GM12878 (cell line): Measurements from ENCODE around the gene PCBP4. TPM values are rescaled to one million over a fixed set of nuclear protein-coding genes. Genes with fewer than 3 reads are reported as not detected.

Experiments used
- ATAC-seq: fragments of 200-7000 bp; cut with Tn5 transposase; 3 replicates; pipeline ENCODE4 v1.9.1; 2020; ENCODE audit warnings: mild to moderate bottlenecking, moderate library complexity
- BruUV-seq: library from RNA; stranded (reverse); fragments of 400-500 nt; replicated peaks from 2 replicates; lab custom pipeline; 2021; lab: Mats Ljungman, UMichigan
- CTCF ChIA-PET: fragments of 300-600 bp; sonication (Branson Sonifier 250); formaldehyde crosslinking; extraction: SDS; loops from one replicate; lab custom pipeline; 2021; ENCODE audit warnings: inconsistent platforms; lab: Yijun Ruan, JAX
- POLR2A ChIA-PET: fragments of 350-600 bp; formaldehyde crosslinking; extraction: SDS; loops from one replicate; lab custom pipeline; 2021; ENCODE audit warnings: inconsistent platforms; lab: Charles Lee
- RAD21 ChIA-PET: fragments of 300-600 bp; sonication (Branson Sonifier 250); formaldehyde crosslinking; loops from one replicate; lab custom pipeline; 2023; ENCODE audit warnings: antibody characterized with exemption; ENCODE audit not compliant: unreplicated experiment; lab: Charles Lee
- SMC1A ChIA-PET: fragments of 300-600 bp; sonication (Branson Sonifier 250); formaldehyde crosslinking; loops from one replicate; lab custom pipeline; 2023; ENCODE audit not compliant: unreplicated experiment, uncharacterized antibody; lab: Charles Lee
- DNase-seq: peaks from one replicate; pipeline ENCODE4 v3.0.0-alpha.2; 2011; ENCODE audit warnings: low read depth, low spot score
- FAIRE-seq: peaks from 3 replicates; lab custom pipeline; 2011; peaks lifted over from hg19 to GRCh38; lab: Jason Lieb, UNC
- H2AFZ ChIP-seq: 2 replicates; pipeline ENCODE4 v1.6.0; 2011; ENCODE audit warnings: low read depth, low read length, control low read depth; ENCODE audit not compliant: control insufficient read depth
- H3K27ac ChIP-seq: 2 replicates; pipeline ENCODE4 v1.5.1; 2011; ENCODE audit warnings: control low read depth; ENCODE audit not compliant: control insufficient read depth, insufficient read depth
- H3K27me3 ChIP-seq, 2 experiments: replicated peaks in 1 of 2; 2 replicates each; pipeline versions ENCODE4 v1.6.0 to v1.6.1; 2011; ENCODE audit warnings: low read length in 1 of 2; ENCODE audit not compliant: control insufficient read depth in 2 of 2, insufficient read depth in 2 of 2
- H3K36me3 ChIP-seq, 2 experiments: 2 replicates each; pipeline ENCODE4 v1.5.1; 2011; ENCODE audit warnings: low read length in 1 of 2; ENCODE audit not compliant: control insufficient read depth in 2 of 2, insufficient read depth in 2 of 2
- H3K4me1 ChIP-seq: 2 replicates; pipeline ENCODE4 v1.6.1; 2011; ENCODE audit warnings: mild to moderate bottlenecking, low read length, moderate library complexity, mixed read lengths; ENCODE audit not compliant: control insufficient read depth, insufficient read depth
- H3K4me2 ChIP-seq: 2 replicates; pipeline ENCODE4 v1.6.0; 2011; ENCODE audit warnings: control low read depth; ENCODE audit not compliant: control insufficient read depth, insufficient read depth
- H3K4me3 ChIP-seq: fragments of 200-600 bp; sonication (generic); 2 replicates; pipeline ENCODE4 v1.5.1; 2016
- H3K79me2 ChIP-seq: 2 replicates; pipeline ENCODE4 v1.6.0; 2011; ENCODE audit warnings: low read length; ENCODE audit not compliant: control insufficient read depth, insufficient read depth
- H3K9ac ChIP-seq: 2 replicates; pipeline ENCODE4 v1.8.0; 2011; ENCODE audit warnings: low read length, control low read depth, mixed read lengths; ENCODE audit not compliant: control insufficient read depth, insufficient read depth
- H3K9me3 ChIP-seq: replicated peaks from 3 replicates; pipeline ENCODE4 v1.5.1; 2011; ENCODE audit warnings: mild to moderate bottlenecking, low read length; ENCODE audit not compliant: control insufficient read depth, insufficient read depth
- H4K20me1 ChIP-seq: 2 replicates; pipeline ENCODE4 v1.6.0; 2011; ENCODE audit not compliant: control insufficient read depth, insufficient read depth
- CHD2 ChIP-seq: IDR thresholded peaks from 2 replicates; pipeline ENCODE4 v1.6.1; 2011; ENCODE audit warnings: low read depth, low read length, improper control_type of control experiment, borderline replicate concordance
- EZH2 ChIP-seq: IDR thresholded peaks from 2 replicates; pipeline ENCODE4 v1.6.1; 2012; ENCODE audit warnings: low read depth, mild to moderate bottlenecking, control low read depth, inconsistent platforms, low read length, borderline replicate concordance; ENCODE audit not compliant: control insufficient read depth
- IKZF1 ChIP-seq: fragments of 450-650 bp; conservative IDR thresholded peaks from 2 replicates; pipeline ENCODE4 v1.6.1; 2017; ENCODE audit warnings: antibody characterized with exemption, mild to moderate bottlenecking
- IRF4 ChIP-seq: IDR thresholded peaks from 2 replicates; pipeline ENCODE4 v1.6.1; 2011; ENCODE audit warnings: low read depth, low read length
- MEF2B ChIP-seq: fragments of 450-650 bp; IDR thresholded peaks from 2 replicates; pipeline ENCODE4 v1.6.1; 2018; ENCODE audit warnings: mild to moderate bottlenecking, moderate library complexity; ENCODE audit not compliant: partially characterized antibody, poor library complexity, severe bottlenecking
- MXI1 ChIP-seq: fragments of 150-350 bp; IDR thresholded peaks from 2 replicates; pipeline ENCODE4 v1.6.1; 2011; ENCODE audit warnings: low read depth, mild to moderate bottlenecking, inconsistent platforms, low read length, improper control_type of control experiment
- NFIC ChIP-seq: IDR thresholded peaks from 2 replicates; pipeline ENCODE4 v1.6.1; 2012; ENCODE audit warnings: low read depth, mild to moderate bottlenecking, inconsistent platforms, low read length, moderate library complexity
- NRF1 ChIP-seq: conservative IDR thresholded peaks from 2 replicates; pipeline ENCODE4 v1.6.1; 2011; ENCODE audit warnings: mild to moderate bottlenecking, low read depth, low read length, improper control_type of control experiment
- RB1 ChIP-seq: fragments of 450-650 bp; formaldehyde crosslinking; IDR thresholded peaks from 2 replicates; pipeline ENCODE4 v1.6.1; 2017; ENCODE audit warnings: mild to moderate bottlenecking, borderline replicate concordance
- SIN3A ChIP-seq: IDR thresholded peaks from 2 replicates; pipeline ENCODE4 v1.6.1; 2012; ENCODE audit warnings: low read depth, low read length, improper control_type of control experiment
- SMAD1 ChIP-seq: fragments of 450-650 bp; IDR thresholded peaks from 2 replicates; pipeline ENCODE4 v1.6.1; 2018; ENCODE audit warnings: mild to moderate bottlenecking, low read depth; ENCODE audit not compliant: partially characterized antibody
- TCF3 ChIP-seq: IDR thresholded peaks from 2 replicates; pipeline ENCODE4 v1.6.1; 2012; ENCODE audit warnings: low read depth, mild to moderate bottlenecking, low read length, borderline replicate concordance; ENCODE audit not compliant: insufficient read depth
- TCF7 ChIP-seq: IDR thresholded peaks from 2 replicates; pipeline ENCODE4 v1.6.1; 2014; ENCODE audit warnings: antibody characterized with exemption, borderline replicate concordance
- ZNF217 ChIP-seq: fragments of 450-650 bp; IDR thresholded peaks from 2 replicates; pipeline ENCODE4 v1.6.1; 2017; ENCODE audit warnings: antibody characterized with exemption, mild to moderate bottlenecking
- WGBS: methylation state at CpG from one replicate; pipeline ENCODE4 v1.1.6; 2016; ENCODE audit warnings: low lambda C conversion rate; ENCODE audit not compliant: insufficient replicate concordance, insufficient coverage; ENCODE audit errors: missing lambda C conversion rate; 5-methylcytosine and 5-hydroxymethylcytosine counted together
- in situ Hi-C: fragments of 300-500 bp; cut with MboI; formaldehyde crosslinking; loops from 9 replicates; pipeline ENCODE4 v1.14.3; 2018; ENCODE audit warnings: mixed read lengths
- intact Hi-C: fragments of 100-400 bp; cut with micrococcal nuclease; formaldehyde crosslinking; loops from one replicate; pipeline ENCODE4 v1.14.2; 2022; ENCODE audit not compliant: unreplicated experiment
- polyA plus RNA-seq, 11 experiments: library from polyadenylated mRNA; depleted of rRNA in 4 of 11; unstranded in 6 of 11; stranded (reverse) in 5 of 11; fragments of >200 nt; fragmentation: Nextera tagmentation in 4 of 11; fragmentation: Illumina TruSeq in 1 of 11; extraction: Ambion mirVana in 4 of 11; extraction: Trizol in 1 of 11; gene quantifications; 1 replicate in 1 of 11; 2 replicates in 10 of 11; pipeline versions ENCODE4 v1.2.1 to v1.2.3, GENCODE V29; 2011 to 2016; ENCODE audit warnings: inconsistent platforms in 2 of 11, missing spikeins in 2 of 11, low read depth in 1 of 11
- total RNA-seq, 4 experiments: library from RNA; depleted of rRNA in 3 of 4; stranded (reverse); fragments of >200 nt in 3 of 4; fragmentation: Illumina TruSeq in 1 of 4; extraction: Trizol in 1 of 4; gene quantifications; 2 replicates each; pipeline versions ENCODE4 v1.2.1 to v1.2.3, GENCODE V29; 2013 to 2021

Gene PCBP4
- total and polyA plus RNA-seq, 10 of the 15 experiments (the other 5 are each of a cell fraction or from before 2014, with no cell fraction given), result 0.05 to 14.5 (median 4.2) TPM

GRCh38 chr3:51959651-51960050 is 7.6 kb downstream of the PCBP4 start:
- H4K20me1 ChIP-seq, result no peaks in the 10 kb centered on the region
- ChIA-PET POLR2A (no interaction called here), RAD21 (no interaction called here), SMC1A (no interaction called here), CTCF (no interaction called here)
- no peaks in the 10 kb centered on the region for H3K79me2 ChIP-seq
- H2AFZ ChIP-seq, result no peak overlapping the region
- intact Hi-C loops (no loop called here), in situ Hi-C loops (no loop called here)
- 77% methylated on average over 7 of the region's 7 CpGs for WGBS
- no TSS peak for BruUV-seq
- no peak overlapping the region for H3K4me3 ChIP-seq
- peaks cover 0 to 5% of the 10 kb centered on the region in 2 experiments; a peak in 3 of 4 replicates for H3K27me3 ChIP-seq
- no peak overlapping the region for H3K9ac ChIP-seq
- TF ChIP-seq MXI1 (no peak), ZNF217 (no peak), SIN3A (no peak), RB1 (no peak), NRF1 (no peak), IRF4 (no peak), IKZF1 (no peak), TCF7 (no peak), SMAD1 (no peak), MEF2B (no peak), NFIC (no peak), TCF3 (no peak), EZH2 (no peak), CHD2 (no peak)
- no peaks in the 10 kb centered on the region for H3K4me1 ChIP-seq
- DNase-seq (no peak), FAIRE-seq (no peak), ATAC-seq (no peak)
- H3K9me3 ChIP-seq, result no peaks in the 10 kb centered on the region
- no peak overlapping the region for H3K4me2 ChIP-seq
- no peaks in the 10 kb centered on the region for H3K36me3 ChIP-seq
- H3K27ac ChIP-seq, result no peak overlapping the region
